Measurements from ENCODE around the gene RAPGEF2. TPM values are rescaled to one million over a fixed set of nuclear protein-coding genes. Genes with fewer than 3 reads are reported as not detected.

RAPGEF2 gene
- total and polyA plus RNA-seq, 2 donors (not counting 3 experiments of a cell fraction or from before 2014, with no cell fraction given): 28.7 to 55.2 TPM

DNA sequence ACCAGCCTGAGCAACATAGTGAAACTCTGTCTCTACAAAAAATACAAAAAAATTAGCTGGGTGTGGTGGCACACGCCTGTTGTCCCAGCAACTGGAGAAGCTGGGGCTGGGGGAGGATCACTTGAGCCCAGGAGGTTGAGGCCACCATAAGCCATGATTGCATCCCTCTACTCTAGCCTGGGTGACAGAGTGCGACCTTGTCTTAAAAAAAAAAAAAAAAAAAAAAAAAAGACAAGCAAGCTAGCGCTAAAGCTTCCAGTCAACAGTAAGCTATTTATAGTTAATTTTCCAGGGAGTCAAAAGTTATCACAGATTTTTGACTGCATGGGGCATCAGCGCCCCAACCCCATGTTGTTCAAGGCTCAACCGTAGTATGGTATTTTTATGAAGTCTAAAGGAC is 273.4 kb downstream of the RAPGEF2 start:
- no peaks in the 10 kb centered on the region for H3K27me3 ChIP-seq (ENCODE audit: control insufficient read depth in 2 of 2, insufficient read depth in 2 of 2, low read length in 2 of 2)
- FAIRE-seq (no peak), DNase-seq (ENCODE audit: low read depth, low spot score) (no peak)
- CTCF ChIA-PET: interaction anchor here (0.7 to 1.5 kb wide), 4 partner anchors 9 to 520 kb away, joined by 3 to 7 read pairs (median 4); no protein-coding TSS in a partner anchor
- H3K9ac ChIP-seq (replicated peaks; ENCODE audit: extremely low read depth, insufficient read depth, low read length): no peak overlapping the region
- dilution Hi-C loops (cut with MboI; ENCODE audit: extremely low pct_ligation_motif_present, low sequenced_read_pairs) (no loop called here), intact Hi-C loops (cut with micrococcal nuclease) (no loop called here)
- no peaks in the 10 kb centered on the region for H4K20me1 ChIP-seq (replicated peaks; ENCODE audit: control insufficient read depth, extremely low read depth, insufficient read depth, low read length)
- H3K79me2 ChIP-seq (ENCODE audit: control insufficient read depth, insufficient read depth, low read length): no peaks in the 10 kb centered on the region
- no peaks in the 10 kb centered on the region for H3K36me3 ChIP-seq (ENCODE audit: control insufficient read depth in 2 of 2, extremely low read depth in 1 of 2, insufficient read depth in 2 of 2, low read length in 2 of 2)
- no peak overlapping the region for H3K27ac ChIP-seq (ENCODE audit: insufficient read depth, low read depth, low read length)
- H2AFZ ChIP-seq (ENCODE audit: low read depth, low read length): no peak overlapping the region
- TF ChIP-seq, protein P1, sequence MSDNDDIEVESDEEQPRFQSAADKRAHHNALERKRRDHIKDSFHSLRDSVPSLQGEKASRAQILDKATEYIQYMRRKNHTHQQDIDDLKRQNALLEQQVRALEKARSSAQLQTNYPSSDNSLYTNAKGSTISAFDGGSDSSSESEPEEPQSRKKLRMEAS (IDR thresholded peaks at IDR 0.05; ENCODE audit: insufficient read depth, insufficient read length): no peak
- TF ChIP-seq EZH2 (IDR thresholded peaks at IDR 0.05; ENCODE audit: borderline replicate concordance, low read depth, low read length, severe bottlenecking) (no peak), GATA2 (IDR thresholded peaks at IDR 0.05; ENCODE audit: insufficient read depth, insufficient read length, low read depth, low read length) (no peak)
- TF ChIP-seq, protein P2, sequence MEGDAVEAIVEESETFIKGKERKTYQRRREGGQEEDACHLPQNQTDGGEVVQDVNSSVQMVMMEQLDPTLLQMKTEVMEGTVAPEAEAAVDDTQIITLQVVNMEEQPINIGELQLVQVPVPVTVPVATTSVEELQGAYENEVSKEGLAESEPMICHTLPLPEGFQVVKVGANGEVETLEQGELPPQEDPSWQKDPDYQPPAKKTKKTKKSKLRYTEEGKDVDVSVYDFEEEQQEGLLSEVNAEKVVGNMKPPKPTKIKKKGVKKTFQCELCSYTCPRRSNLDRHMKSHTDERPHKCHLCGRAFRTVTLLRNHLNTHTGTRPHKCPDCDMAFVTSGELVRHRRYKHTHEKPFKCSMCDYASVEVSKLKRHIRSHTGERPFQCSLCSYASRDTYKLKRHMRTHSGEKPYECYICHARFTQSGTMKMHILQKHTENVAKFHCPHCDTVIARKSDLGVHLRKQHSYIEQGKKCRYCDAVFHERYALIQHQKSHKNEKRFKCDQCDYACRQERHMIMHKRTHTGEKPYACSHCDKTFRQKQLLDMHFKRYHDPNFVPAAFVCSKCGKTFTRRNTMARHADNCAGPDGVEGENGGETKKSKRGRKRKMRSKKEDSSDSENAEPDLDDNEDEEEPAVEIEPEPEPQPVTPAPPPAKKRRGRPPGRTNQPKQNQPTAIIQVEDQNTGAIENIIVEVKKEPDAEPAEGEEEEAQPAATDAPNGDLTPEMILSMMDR (IDR thresholded peaks at IDR 0.05; ENCODE audit: extremely low read depth in 1 of 2, insufficient read depth in 1 of 2, low read depth in 1 of 2, low read length in 2 of 2): no peak
- H3K4me2 ChIP-seq (ENCODE audit: insufficient read depth, low read length): no peak overlapping the region
- H3K4me3 ChIP-seq (replicated peaks in 1 of 3; ENCODE audit: insufficient read depth in 1 of 3, low read depth in 1 of 3, low read length in 3 of 3): no peak overlapping the region
- no TSS peak for BruUV-seq (replicated peaks)
- no peaks in the 10 kb centered on the region for H3K9me3 ChIP-seq (replicated peaks; ENCODE audit: control insufficient read depth, insufficient read depth, low read length)
- POLR2A ChIA-PET: interaction anchor here (0.5 to 0.6 kb wide), 3 partner anchors 15 to 565 kb away, joined by 4 to 6 read pairs (median 6); no protein-coding TSS in a partner anchor
- no peaks in the 10 kb centered on the region for H3K9me1 ChIP-seq (replicated peaks; ENCODE audit: control insufficient read depth, extremely low read depth, insufficient read depth, low read length)
- H3K4me1 ChIP-seq (ENCODE audit: control insufficient read depth, extremely low read depth, insufficient read depth, low read length): no peaks in the 10 kb centered on the region

DNA sequence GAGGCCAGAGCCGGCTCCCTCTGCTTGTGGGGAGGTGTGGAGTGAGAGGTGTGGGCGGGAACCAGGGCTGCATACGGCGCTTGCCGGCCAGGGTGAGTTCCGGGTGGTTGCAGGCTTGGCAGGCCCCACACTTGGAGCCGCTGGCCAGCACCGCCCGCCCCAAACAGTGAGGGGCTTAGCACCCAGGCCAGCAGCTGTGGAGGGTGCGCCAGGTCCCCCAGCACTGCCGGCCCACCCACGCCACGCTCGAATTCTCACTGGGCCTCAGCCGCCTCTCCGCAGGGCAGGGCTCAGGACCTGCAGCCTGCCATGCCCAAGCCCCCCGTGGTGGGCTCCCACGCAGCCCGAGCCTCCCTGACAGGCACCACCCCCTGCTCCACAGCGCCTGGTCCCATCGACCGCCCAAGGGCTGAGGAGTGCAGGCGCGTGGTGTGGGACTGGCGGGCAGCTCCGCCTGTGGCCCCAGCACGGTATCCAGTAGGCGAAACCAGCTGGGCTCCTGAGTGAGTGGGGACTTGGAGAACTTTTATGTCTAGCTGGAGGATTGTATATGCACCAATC is 275.3 kb downstream of the RAPGEF2 start:
- DNase-seq (ENCODE audit: low read depth, low spot score) (no peak), FAIRE-seq (no peak)
- Histone ChIP-seq H3K4me3 (replicated peaks in 1 of 3; ENCODE audit: insufficient read depth in 1 of 3, low read depth in 1 of 3, low read length in 3 of 3) (no peak overlapping the region), H3K27me3 (ENCODE audit: control insufficient read depth in 2 of 2, insufficient read depth in 2 of 2, low read length in 2 of 2) (no peaks in the 10 kb centered on the region), H3K4me1 (ENCODE audit: control insufficient read depth, extremely low read depth, insufficient read depth, low read length) (peaks cover 8% of the 10 kb centered on the region), H3K27ac (ENCODE audit: insufficient read depth, low read depth, low read length) (no peak overlapping the region), H3K9ac (replicated peaks; ENCODE audit: extremely low read depth, insufficient read depth, low read length) (no peak overlapping the region), H3K9me3 (replicated peaks; ENCODE audit: control insufficient read depth, insufficient read depth, low read length) (no peaks in the 10 kb centered on the region), H3K4me2 (ENCODE audit: insufficient read depth, low read length) (no peak overlapping the region), H3K79me2 (ENCODE audit: control insufficient read depth, insufficient read depth, low read length) (no peaks in the 10 kb centered on the region), H2AFZ (ENCODE audit: low read depth, low read length) (no peak overlapping the region), H3K9me1 (replicated peaks; ENCODE audit: control insufficient read depth, extremely low read depth, insufficient read depth, low read length) (no peaks in the 10 kb centered on the region), H3K36me3 (ENCODE audit: control insufficient read depth in 2 of 2, extremely low read depth in 1 of 2, insufficient read depth in 2 of 2, low read length in 2 of 2) (no peaks in the 10 kb centered on the region), H4K20me1 (replicated peaks; ENCODE audit: control insufficient read depth, extremely low read depth, insufficient read depth, low read length) (no peaks in the 10 kb centered on the region)
- CTCF ChIA-PET: no interaction called here
- POLR2A ChIA-PET: no interaction called here
- TF ChIP-seq POLR2A (IDR thresholded peaks at IDR 0.05; ENCODE audit: low read depth, low read length) (no peak), MYC (IDR thresholded peaks at IDR 0.05; ENCODE audit: low read depth, low read length) (no peak), JUN (IDR thresholded peaks at IDR 0.05; ENCODE audit: borderline replicate concordance, insufficient read depth, insufficient read length, low read depth) (no peak), POLR2AphosphoS5 (IDR thresholded peaks at IDR 0.05; ENCODE audit: insufficient read depth, low read depth, low read length) (no peak), FOS (IDR thresholded peaks at IDR 0.05; ENCODE audit: borderline replicate concordance, insufficient read depth, low read length) (no peak), GATA2 (IDR thresholded peaks at IDR 0.05; ENCODE audit: insufficient read depth, insufficient read length, low read depth, low read length) (no peak), EZH2 (IDR thresholded peaks at IDR 0.05; ENCODE audit: borderline replicate concordance, low read depth, low read length, severe bottlenecking) (no peak)
- TF ChIP-seq, protein P2 (IDR thresholded peaks at IDR 0.05; ENCODE audit: extremely low read depth in 1 of 2, insufficient read depth in 1 of 2, low read depth in 1 of 2, low read length in 2 of 2): no peak
- TF ChIP-seq, protein P1 (IDR thresholded peaks at IDR 0.05; ENCODE audit: insufficient read depth, insufficient read length): no peak
- dilution Hi-C loops (cut with MboI; ENCODE audit: extremely low pct_ligation_motif_present, low sequenced_read_pairs): no loop called here
- intact Hi-C loops (cut with micrococcal nuclease): no loop called here
- BruUV-seq (replicated peaks): no TSS peak
